GM20000 (cell line): Measurements from ENCODE around the gene ACSL4.

Experiments
- DNase-seq: peaks from one replicate; pipeline ENCODE4 v3.0.0; 2012; ENCODE audit warnings: low spot score
- CTCF ChIP-seq: IDR thresholded peaks from 2 replicates; pipeline ENCODE4 v1.5.1; 2012; ENCODE audit warnings: mild to moderate bottlenecking, control low read depth; ENCODE audit errors: extremely low read depth, missing control alignments

The ACSL4 gene

GRCh38 chrX:109601486-109601885, 131.6 kb downstream of the ACSL4 start:
- no peak for DNase-seq
- no peak for TF ChIP-seq CTCF

GRCh38 chrX:109600237-109600651, 132.8 kb downstream of the ACSL4 start:
- no peak for DNase-seq
- TF ChIP-seq CTCF: no peak

GRCh38 chrX:109596015-109596414, 137.0 kb downstream of the ACSL4 start:
- no peak for DNase-seq
- no peak for TF ChIP-seq CTCF
